H9 (cell line): ENCODE results near the gene MYT1. TPM values are rescaled to one million over a fixed set of nuclear protein-coding genes. Genes with fewer than 3 reads are reported as not detected.

ENCODE experiments used
- DNase-seq: peaks from one replicate; pipeline ENCODE4 v3.0.0-alpha.2; 2017
- H2AFZ ChIP-seq: one replicate; pipeline ENCODE4 v1.6.1; 2013; ENCODE audit warnings: mild to moderate bottlenecking, low read length, control low read depth, moderate library complexity
- H2AK5ac ChIP-seq: 2 replicates; pipeline ENCODE4 v1.6.1; 2013; ENCODE audit warnings: low read length, control low read depth, mixed read lengths; ENCODE audit not compliant: insufficient read length
- H2BK120ac ChIP-seq: one replicate; pipeline ENCODE4 v1.6.1; 2013; ENCODE audit warnings: low read depth, mild to moderate bottlenecking, low read length, control low read depth, inconsistent platforms; ENCODE audit not compliant: poor library complexity, severe bottlenecking
- H2BK12ac ChIP-seq: 2 replicates; pipeline ENCODE4 v1.6.1; 2013; ENCODE audit warnings: low read length, control low read depth, mixed read lengths, low read depth; ENCODE audit not compliant: insufficient read length
- H2BK15ac ChIP-seq: 2 replicates; pipeline ENCODE4 v1.6.1; 2013; ENCODE audit warnings: low read depth, low read length, control low read depth
- H2BK20ac ChIP-seq: one replicate; pipeline ENCODE4 v1.6.1; 2013; ENCODE audit warnings: low read depth, mild to moderate bottlenecking, low read length, control low read depth, inconsistent platforms; ENCODE audit not compliant: poor library complexity, severe bottlenecking
- H2BK5ac ChIP-seq: 2 replicates; pipeline ENCODE4 v1.6.1; 2013; ENCODE audit warnings: low read length, control low read depth, mixed read lengths; ENCODE audit not compliant: insufficient read length
- H3K14ac ChIP-seq: 2 replicates; pipeline ENCODE4 v1.6.1; 2013; ENCODE audit warnings: low read length, control low read depth; ENCODE audit not compliant: insufficient read depth
- H3K18ac ChIP-seq: 2 replicates; pipeline ENCODE4 v1.6.1; 2013; ENCODE audit warnings: low read depth, mild to moderate bottlenecking, mixed read lengths, low read length, control low read depth; ENCODE audit not compliant: insufficient read length
- H3K23ac ChIP-seq: 2 replicates; pipeline ENCODE4 v1.6.1; 2013; ENCODE audit warnings: low read length, control low read depth, mixed read lengths, low read depth; ENCODE audit not compliant: insufficient read length
- H3K23me2 ChIP-seq: 2 replicates; pipeline ENCODE4 v1.6.1; 2013; ENCODE audit warnings: low read depth, mild to moderate bottlenecking, mixed read lengths, low read length, control low read depth; ENCODE audit not compliant: insufficient read length, poor library complexity, severe bottlenecking
- H3K27ac ChIP-seq: 2 replicates; pipeline ENCODE4 v1.5.1; 2013; ENCODE audit warnings: low read length, control low read depth, mixed read lengths, low read depth; ENCODE audit not compliant: insufficient read length
- H3K27me3 ChIP-seq: 2 replicates; pipeline ENCODE4 v1.6.1; 2013; ENCODE audit warnings: low read length, control low read depth, inconsistent platforms; ENCODE audit not compliant: insufficient read depth
- H3K4ac ChIP-seq: 2 replicates; pipeline ENCODE4 v1.6.1; 2013; ENCODE audit warnings: low read depth, mild to moderate bottlenecking, control low read depth, inconsistent platforms, low read length, moderate library complexity
- H3K4me1 ChIP-seq: 2 replicates; pipeline ENCODE4 v1.6.1; 2013; ENCODE audit warnings: low read length, control low read depth, inconsistent platforms; ENCODE audit not compliant: insufficient read depth
- H3K4me2 ChIP-seq: 2 replicates; pipeline ENCODE4 v1.6.1; 2013; ENCODE audit warnings: low read length, control low read depth, mixed read lengths; ENCODE audit not compliant: insufficient read length, insufficient read depth
- H3K56ac ChIP-seq: 2 replicates; pipeline ENCODE4 v1.6.1; 2013; ENCODE audit warnings: low read depth, mild to moderate bottlenecking, mixed read lengths, low read length, control low read depth; ENCODE audit not compliant: insufficient read length
- H3K79me1 ChIP-seq: 2 replicates; pipeline ENCODE4 v1.6.1; 2013; ENCODE audit warnings: low read depth, mild to moderate bottlenecking, moderate library complexity, low read length, control low read depth, inconsistent platforms; ENCODE audit not compliant: insufficient read depth, poor library complexity, severe bottlenecking
- H3K79me2 ChIP-seq: 2 replicates; pipeline ENCODE4 v1.6.1; 2013; ENCODE audit warnings: low read length, control low read depth, inconsistent platforms; ENCODE audit not compliant: insufficient read depth
- H3K9ac ChIP-seq: 2 replicates; pipeline ENCODE4 v1.6.1; 2013; ENCODE audit warnings: low read length, control low read depth, mixed read lengths; ENCODE audit not compliant: insufficient read length; ENCODE audit errors: extremely low read depth
- H3K9me3 ChIP-seq: one replicate; pipeline ENCODE4 v1.6.1; 2013; ENCODE audit warnings: low read depth, low read length, inconsistent platforms; ENCODE audit not compliant: control insufficient read depth
- H3T11ph ChIP-seq: one replicate; pipeline ENCODE4 v1.6.1; 2013; ENCODE audit warnings: mild to moderate bottlenecking, low read length, control low read depth, inconsistent platforms
- H4K20me1 ChIP-seq: one replicate; pipeline ENCODE4 v1.6.1; 2013; ENCODE audit not compliant: control insufficient read depth, insufficient read length, insufficient read depth
- H4K5ac ChIP-seq: 2 replicates; pipeline ENCODE4 v1.6.1; 2013; ENCODE audit warnings: low read depth, mild to moderate bottlenecking, mixed read lengths, low read length, control low read depth; ENCODE audit not compliant: insufficient read length
- H4K8ac ChIP-seq: replicated peaks from 2 replicates; pipeline ENCODE4 v1.6.1; 2013; ENCODE audit warnings: low read length, control low read depth, mixed read lengths, low read depth; ENCODE audit not compliant: insufficient read length
- H4K91ac ChIP-seq: 2 replicates; pipeline ENCODE4 v1.6.1; 2013; ENCODE audit warnings: low read depth, mild to moderate bottlenecking, moderate library complexity, mixed read lengths, low read length, control low read depth; ENCODE audit not compliant: insufficient read length
- H3K27ac Mint-ChIP-seq, 3 experiments: 2 replicates in 2 of 3; 3 replicates in 1 of 3; pipeline ENCODE4 v1.8.0; 2020 to 2021; ENCODE audit warnings: mixed read lengths in 3 of 3, mild to moderate bottlenecking in 1 of 3, moderate library complexity in 1 of 3
- H3K27me3 Mint-ChIP-seq: 2 replicates; pipeline ENCODE4 v1.8.0; 2021; ENCODE audit warnings: low read depth, mild to moderate bottlenecking, moderate library complexity, mixed read lengths
- H3K36me3 Mint-ChIP-seq, 3 experiments: 2 replicates in 2 of 3; 3 replicates in 1 of 3; pipeline ENCODE4 v1.8.0; 2020 to 2021; ENCODE audit warnings: low read depth in 3 of 3, mixed read lengths in 3 of 3; ENCODE audit not compliant: insufficient read depth in 1 of 3
- H3K4me1 Mint-ChIP-seq, 2 experiments: 2 replicates each; pipeline ENCODE4 v1.8.0; 2020; ENCODE audit warnings: mixed read lengths in 2 of 2
- H3K4me3 Mint-ChIP-seq, 2 experiments: 2 replicates in 1 of 2; 3 replicates in 1 of 2; pipeline ENCODE4 v1.8.0; 2020 to 2021; ENCODE audit warnings: mild to moderate bottlenecking in 2 of 2, mixed read lengths in 2 of 2, moderate library complexity in 1 of 2
- H3K9me3 Mint-ChIP-seq, 2 experiments: 2 replicates in 1 of 2; 3 replicates in 1 of 2; pipeline ENCODE4 v1.8.0; 2020; ENCODE audit warnings: mild to moderate bottlenecking in 2 of 2, mixed read lengths in 2 of 2, moderate library complexity in 1 of 2
- WGBS: extraction: QIAGEN DNeasy Blood & Tissue Kit; methylation state at CpG from one replicate; pipeline ENCODE4 v1.1.7; 2013; ENCODE audit warnings: missing lambda C conversion rate, low lambda C conversion rate, mixed read lengths; ENCODE audit not compliant: insufficient read length; ENCODE audit errors: extremely low coverage; 5-methylcytosine and 5-hydroxymethylcytosine counted together
- total RNA-seq: library from RNA; stranded (reverse); gene quantifications from 2 replicates; pipeline ENCODE4 v1.2.1, GENCODE V29; 2021
- TF ChIP-seq, protein P1 (sequence below): fragments of 200-600 bp; sonication (generic); conservative IDR thresholded peaks from 3 replicates; pipeline ENCODE4 v1.8.0; 2021; ENCODE audit warnings: antibody characterized with exemption, mild to moderate bottlenecking

The MYT1 gene
- total RNA-seq, 1 experiment from 2014 or later = 0.79 TPM

GRCh38 chr20:64143018-64143801 lies 21.0 kb upstream of the MYT1 start:
- H3K27ac ChIP-seq = no peak overlapping the region
- no peak overlapping the region for H2AFZ ChIP-seq
- WGBS = no CpG with 5 or more reads among the region's 14 CpGs
- H2AK5ac ChIP-seq = no peak overlapping the region
- H3K79me2 ChIP-seq = no peaks in the 10 kb centered on the region
- H2BK5ac ChIP-seq = no peak overlapping the region
- no peak overlapping the region for H4K5ac ChIP-seq
- H3K9ac ChIP-seq = no peak overlapping the region
- H3K4ac ChIP-seq = no peak overlapping the region
- H3T11ph ChIP-seq = no peak overlapping the region
- peaks cover 19 to 39% of the 10 kb centered on the region in 2 experiments for H3K4me1 Mint-ChIP-seq
- H3K27ac Mint-ChIP-seq = no peak overlapping the region; a peak in 1 of 7 replicates
- no peak overlapping the region for H4K91ac ChIP-seq
- no peak for DNase-seq
- H4K8ac ChIP-seq = no peak overlapping the region
- H3K27me3 Mint-ChIP-seq = peaks cover 8% of the 10 kb centered on the region
- H3K9me3 ChIP-seq = peaks cover 9% of the 10 kb centered on the region
- no peaks in the 10 kb centered on the region for H4K20me1 ChIP-seq
- no peak overlapping the region for H3K23ac ChIP-seq
- TF ChIP-seq, protein P1, sequence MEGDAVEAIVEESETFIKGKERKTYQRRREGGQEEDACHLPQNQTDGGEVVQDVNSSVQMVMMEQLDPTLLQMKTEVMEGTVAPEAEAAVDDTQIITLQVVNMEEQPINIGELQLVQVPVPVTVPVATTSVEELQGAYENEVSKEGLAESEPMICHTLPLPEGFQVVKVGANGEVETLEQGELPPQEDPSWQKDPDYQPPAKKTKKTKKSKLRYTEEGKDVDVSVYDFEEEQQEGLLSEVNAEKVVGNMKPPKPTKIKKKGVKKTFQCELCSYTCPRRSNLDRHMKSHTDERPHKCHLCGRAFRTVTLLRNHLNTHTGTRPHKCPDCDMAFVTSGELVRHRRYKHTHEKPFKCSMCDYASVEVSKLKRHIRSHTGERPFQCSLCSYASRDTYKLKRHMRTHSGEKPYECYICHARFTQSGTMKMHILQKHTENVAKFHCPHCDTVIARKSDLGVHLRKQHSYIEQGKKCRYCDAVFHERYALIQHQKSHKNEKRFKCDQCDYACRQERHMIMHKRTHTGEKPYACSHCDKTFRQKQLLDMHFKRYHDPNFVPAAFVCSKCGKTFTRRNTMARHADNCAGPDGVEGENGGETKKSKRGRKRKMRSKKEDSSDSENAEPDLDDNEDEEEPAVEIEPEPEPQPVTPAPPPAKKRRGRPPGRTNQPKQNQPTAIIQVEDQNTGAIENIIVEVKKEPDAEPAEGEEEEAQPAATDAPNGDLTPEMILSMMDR = no peak
- H3K4me1 ChIP-seq = no peaks in the 10 kb centered on the region
- no peak overlapping the region for H3K14ac ChIP-seq
- H3K36me3 Mint-ChIP-seq = peaks cover 12 to 18% (median 12%) of the 10 kb centered on the region in 3 experiments
- no peak overlapping the region for H3K4me3 Mint-ChIP-seq
- H3K56ac ChIP-seq = no peak overlapping the region
- H2BK12ac ChIP-seq = no peak overlapping the region
- no peak overlapping the region for H2BK20ac ChIP-seq
- H3K27me3 ChIP-seq = no peaks in the 10 kb centered on the region
- H3K23me2 ChIP-seq = no peaks in the 10 kb centered on the region
- H3K18ac ChIP-seq = no peak overlapping the region
- H2BK120ac ChIP-seq = no peak overlapping the region
- H3K9me3 Mint-ChIP-seq = peaks cover 21 to 23% of the 10 kb centered on the region in 2 experiments
- no peak overlapping the region for H2BK15ac ChIP-seq
- H3K79me1 ChIP-seq = no peaks in the 10 kb centered on the region
- H3K4me2 ChIP-seq = no peak overlapping the region
